H1 (cell line): Measurements from ENCODE around the gene TMC3.

Experiments used
- YY1 ChIP-seq: IDR thresholded peaks from 2 replicates; pipeline ENCODE4 v1.6.1; 2011; ENCODE audit warnings: low read depth, mild to moderate bottlenecking, low read length
- TF ChIP-seq, protein P1 (sequence below), 3 experiments: IDR thresholded peaks; 1 replicate in 2 of 3; 2 replicates in 1 of 3; pipeline versions ENCODE4 v1.5.1 to v1.6.1; 2011; ENCODE audit warnings: low read length in 3 of 3, mild to moderate bottlenecking in 3 of 3, inconsistent platforms in 2 of 3, low read depth in 1 of 3, moderate library complexity in 1 of 3; ENCODE audit not compliant: insufficient read depth in 1 of 3; ENCODE audit errors: control extremely low read depth in 1 of 3

- TF ChIP-seq YY1: no peak
- TF ChIP-seq, protein P1, sequence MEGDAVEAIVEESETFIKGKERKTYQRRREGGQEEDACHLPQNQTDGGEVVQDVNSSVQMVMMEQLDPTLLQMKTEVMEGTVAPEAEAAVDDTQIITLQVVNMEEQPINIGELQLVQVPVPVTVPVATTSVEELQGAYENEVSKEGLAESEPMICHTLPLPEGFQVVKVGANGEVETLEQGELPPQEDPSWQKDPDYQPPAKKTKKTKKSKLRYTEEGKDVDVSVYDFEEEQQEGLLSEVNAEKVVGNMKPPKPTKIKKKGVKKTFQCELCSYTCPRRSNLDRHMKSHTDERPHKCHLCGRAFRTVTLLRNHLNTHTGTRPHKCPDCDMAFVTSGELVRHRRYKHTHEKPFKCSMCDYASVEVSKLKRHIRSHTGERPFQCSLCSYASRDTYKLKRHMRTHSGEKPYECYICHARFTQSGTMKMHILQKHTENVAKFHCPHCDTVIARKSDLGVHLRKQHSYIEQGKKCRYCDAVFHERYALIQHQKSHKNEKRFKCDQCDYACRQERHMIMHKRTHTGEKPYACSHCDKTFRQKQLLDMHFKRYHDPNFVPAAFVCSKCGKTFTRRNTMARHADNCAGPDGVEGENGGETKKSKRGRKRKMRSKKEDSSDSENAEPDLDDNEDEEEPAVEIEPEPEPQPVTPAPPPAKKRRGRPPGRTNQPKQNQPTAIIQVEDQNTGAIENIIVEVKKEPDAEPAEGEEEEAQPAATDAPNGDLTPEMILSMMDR (IDR thresholded peaks at IDR 0.05; ENCODE audit: control extremely low read depth in 1 of 3, insufficient read depth in 1 of 3, low read depth in 1 of 3, low read length in 3 of 3): no peak
Measured at GRCh38 chr15:81375461-81375860, 1.4 kb upstream of the TMC3 start.
